Left kidney (tissue), 2 donors: ENCODE data around the gene THSD7A. TPM values are rescaled to one million over a fixed set of nuclear protein-coding genes. Genes with fewer than 3 reads are reported as not detected.

Experiments used
- DNase-seq: peaks from one replicate; pipeline ENCODE4 v3.0.0-alpha.2; 2013
- polyA plus RNA-seq: library from polyadenylated mRNA; unstranded; fragments of 120-200 nt; gene quantifications from one replicate; pipeline ENCODE4 v1.2.1, GENCODE V29; 2013; ENCODE audit not compliant: insufficient read length

THSD7A gene
- polyA plus RNA-seq, 1 donor: 86.9 TPM

GRCh38 chr7:11331128-11332102, 500.6 kb downstream of the THSD7A start:
- no peak for DNase-seq

- DNase-seq: no peak
Measured at GRCh38 chr7:11330717-11331116, 501.3 kb downstream of the THSD7A start.

GRCh38 chr7:11330208-11330607, 501.8 kb downstream of the THSD7A start:
- DNase-seq: no peak

- no peak for DNase-seq
Measured at GRCh38 chr7:11329626-11330025, 502.4 kb downstream of the THSD7A start.

GRCh38 chr7:11328309-11328708, 503.7 kb downstream of the THSD7A start:
- no peak for DNase-seq

- DNase-seq: no peak
Measured at GRCh38 chr7:11327633-11328032, 504.4 kb downstream of the THSD7A start.
